GM20000 (cell line): ENCODE data around the gene VPS45.

Experiments
- DNase-seq: peaks from one replicate; pipeline ENCODE4 v3.0.0; 2012; ENCODE audit warnings: low spot score
- TF ChIP-seq, protein P1 (sequence below): IDR thresholded peaks from 2 replicates; pipeline ENCODE4 v1.5.1; 2012; ENCODE audit warnings: mild to moderate bottlenecking, control low read depth; ENCODE audit errors: extremely low read depth, missing control alignments

VPS45 gene

DNA sequence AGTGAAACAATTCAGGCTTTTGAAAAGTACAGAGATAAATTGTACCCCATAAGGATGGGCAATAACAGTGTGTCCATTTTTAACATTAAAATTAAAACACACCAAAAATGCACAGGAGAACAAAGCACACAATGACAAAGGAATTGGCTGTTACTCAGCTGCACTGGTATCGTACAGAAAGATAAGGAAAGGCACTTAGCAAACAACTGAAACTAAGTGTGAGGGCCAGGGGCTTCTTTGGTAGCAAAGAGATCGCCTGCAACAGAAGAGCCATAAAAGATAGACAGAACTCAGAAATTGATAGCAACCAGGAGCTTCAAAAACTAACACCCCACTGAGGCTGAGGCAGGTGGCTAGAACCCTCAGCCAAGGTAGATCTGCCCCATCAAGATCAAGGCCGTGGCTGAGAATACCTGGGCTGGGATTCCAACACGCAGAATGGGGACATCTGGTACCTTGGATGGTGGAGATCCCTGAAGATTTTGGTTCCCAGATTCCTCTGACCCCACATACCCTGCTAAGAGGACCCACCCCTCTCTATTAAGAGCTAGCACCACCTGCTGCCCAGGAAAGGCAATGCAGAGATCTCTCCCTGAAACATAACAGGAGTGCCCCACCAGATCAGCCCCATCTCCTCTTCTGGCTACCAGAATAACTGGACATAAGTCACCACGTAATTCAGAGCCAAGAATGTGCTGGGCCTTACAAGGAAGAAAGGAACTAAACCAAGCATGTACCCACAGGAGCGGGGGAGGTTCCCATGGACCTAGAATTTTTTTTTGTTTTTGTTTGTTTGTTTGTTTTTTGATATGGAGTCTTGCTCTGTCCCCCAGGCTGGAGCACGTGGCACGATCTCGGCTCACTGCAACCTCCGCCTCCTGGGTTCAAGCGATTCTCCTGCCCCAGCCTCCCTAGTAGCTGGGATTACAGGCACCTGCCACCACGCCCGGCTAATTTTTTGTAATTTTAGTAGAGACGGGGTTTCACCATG, 98.3 kb downstream of the VPS45 start:
- TF ChIP-seq, protein P1, sequence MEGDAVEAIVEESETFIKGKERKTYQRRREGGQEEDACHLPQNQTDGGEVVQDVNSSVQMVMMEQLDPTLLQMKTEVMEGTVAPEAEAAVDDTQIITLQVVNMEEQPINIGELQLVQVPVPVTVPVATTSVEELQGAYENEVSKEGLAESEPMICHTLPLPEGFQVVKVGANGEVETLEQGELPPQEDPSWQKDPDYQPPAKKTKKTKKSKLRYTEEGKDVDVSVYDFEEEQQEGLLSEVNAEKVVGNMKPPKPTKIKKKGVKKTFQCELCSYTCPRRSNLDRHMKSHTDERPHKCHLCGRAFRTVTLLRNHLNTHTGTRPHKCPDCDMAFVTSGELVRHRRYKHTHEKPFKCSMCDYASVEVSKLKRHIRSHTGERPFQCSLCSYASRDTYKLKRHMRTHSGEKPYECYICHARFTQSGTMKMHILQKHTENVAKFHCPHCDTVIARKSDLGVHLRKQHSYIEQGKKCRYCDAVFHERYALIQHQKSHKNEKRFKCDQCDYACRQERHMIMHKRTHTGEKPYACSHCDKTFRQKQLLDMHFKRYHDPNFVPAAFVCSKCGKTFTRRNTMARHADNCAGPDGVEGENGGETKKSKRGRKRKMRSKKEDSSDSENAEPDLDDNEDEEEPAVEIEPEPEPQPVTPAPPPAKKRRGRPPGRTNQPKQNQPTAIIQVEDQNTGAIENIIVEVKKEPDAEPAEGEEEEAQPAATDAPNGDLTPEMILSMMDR, result peak; percentile 68
- DNase-seq, result peak; percentile 61

GRCh38 chr1:150168960-150169601, 101.5 kb downstream of the VPS45 start:
- TF ChIP-seq, protein P1, result peak; percentile 79
- peak; percentile 70 for DNase-seq

DNA sequence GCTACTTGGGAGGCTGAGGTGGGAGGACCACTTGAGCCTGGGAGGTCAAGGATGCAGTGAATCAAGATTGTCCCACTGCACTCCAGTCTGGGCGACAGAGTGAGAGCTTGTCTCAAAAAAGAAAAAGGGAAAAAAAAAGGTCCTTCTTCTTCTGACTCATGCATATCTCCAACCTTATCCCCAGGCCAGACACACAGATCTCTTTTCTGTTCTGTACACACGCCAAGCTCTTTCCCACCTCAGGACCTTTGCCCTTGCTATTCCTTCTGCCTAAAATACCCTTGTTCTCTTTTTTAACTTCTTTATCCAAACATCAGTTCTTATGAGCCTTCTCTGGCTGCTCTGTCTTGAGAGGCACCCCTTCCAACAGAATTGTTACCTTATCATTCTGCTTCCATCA, 104.2 kb downstream of the VPS45 start:
- TF ChIP-seq, protein P1, result no peak
- no peak for DNase-seq

- DNase-seq, result no peak
These were observed 105.6 kb downstream of the VPS45 start for GRCh38 chr1:150173141-150173585.

GRCh38 chr1:150176593-150176992, 109.0 kb downstream of the VPS45 start:
- TF ChIP-seq, protein P1, result no peak
- DNase-seq, result no peak

More at GRCh38 chr1:150173141-150173585, 105.6 kb downstream of the VPS45 start:
- TF ChIP-seq, protein P1, result no peak

GRCh38 chr1:150178548-150178947, 111.0 kb downstream of the VPS45 start:
- no peak for DNase-seq
- TF ChIP-seq, protein P1, result no peak

DNA sequence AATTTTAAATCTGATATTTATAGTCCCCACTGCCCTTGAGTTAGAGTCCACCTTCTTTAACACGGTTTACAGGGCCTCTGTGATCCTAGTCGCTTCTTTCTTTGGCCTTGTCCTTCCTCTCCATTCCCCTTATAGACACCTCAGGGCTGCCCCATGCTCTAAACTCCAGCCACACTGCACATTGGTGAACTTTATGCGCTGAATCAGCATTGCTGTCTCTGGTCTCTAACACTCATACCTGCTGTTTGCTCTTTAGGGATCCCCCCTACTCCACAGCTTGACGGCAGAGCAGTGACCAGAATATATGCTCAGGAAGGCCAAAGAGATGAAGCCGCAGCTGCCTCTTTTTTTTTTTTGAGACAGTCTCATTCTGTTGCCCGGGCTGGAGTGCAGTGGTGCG, 112.3 kb downstream of the VPS45 start:
- DNase-seq, result no peak
- TF ChIP-seq, protein P1, result no peak
